K562 (cell line): ENCODE data around the gene OR8S1. TPM values are rescaled to one million over a fixed set of nuclear protein-coding genes. Genes with fewer than 3 reads are reported as not detected.

Experiments
- ATAC-seq: fragments of 200-7000 bp; cut with Tn5 transposase; 3 replicates; pipeline ENCODE4 v1.9.1; 2020; ENCODE audit warnings: moderate library complexity
- BruUV-seq: library from RNA; stranded (reverse); fragments of 400-500 nt; replicated peaks from 2 replicates; lab custom pipeline; 2021; lab: Mats Ljungman, UMichigan
- CTCF ChIA-PET: fragments of 300-600 bp; formaldehyde crosslinking; extraction: SDS; loops from one replicate; lab custom pipeline; 2021; ENCODE audit warnings: low intra/inter-chr PET ratio; lab: Yijun Ruan, JAX
- POLR2A ChIA-PET: fragments of 300-600, 350-650 bp; sonication (Branson Sonifier 250); formaldehyde crosslinking; extraction: SDS; loops from one replicate; lab custom pipeline; 2021; ENCODE audit warnings: antibody characterized with exemption, inconsistent platforms; lab: Yijun Ruan, JAX
- DNase-seq, 4 experiments: peaks; one replicate each; pipeline versions ENCODE4 v3.0.0 to v3.0.0-alpha.2; 2011 to 2018; ENCODE audit warnings: low spot score in 3 of 4, mixed read lengths in 3 of 4; ENCODE audit errors: extremely low read depth in 1 of 4
- FAIRE-seq: peaks from 2 replicates; lab custom pipeline; 2011; peaks lifted over from hg19 to GRCh38; lab: Jason Lieb, UNC
- H2AFZ ChIP-seq: 2 replicates; pipeline ENCODE4 v1.6.0; 2011; ENCODE audit warnings: low read depth, low read length, control low read depth, inconsistent platforms
- H3K27ac ChIP-seq: fragments of 200-600 bp; 3 replicates; pipeline ENCODE4 v1.8.0; 2011; ENCODE audit warnings: low read depth, mild to moderate bottlenecking, control low read depth, inconsistent platforms, low read length, moderate library complexity, mixed read lengths; ENCODE audit errors: extremely low read depth
- H3K27me3 ChIP-seq, 2 experiments: fragments of 300-600 bp in 1 of 2; 2 replicates in 1 of 2; 3 replicates in 1 of 2; pipeline versions ENCODE4 v1.6.0 to v1.8.0; 2011; ENCODE audit warnings: inconsistent platforms in 2 of 2, low read length in 2 of 2, mild to moderate bottlenecking in 1 of 2, mixed read lengths in 1 of 2, moderate library complexity in 1 of 2; ENCODE audit not compliant: control insufficient read depth in 2 of 2, insufficient read depth in 2 of 2
- H3K36me3 ChIP-seq: fragments of 300-600 bp; 3 replicates; pipeline ENCODE4 v1.8.0; 2011; ENCODE audit warnings: mild to moderate bottlenecking, low read length, inconsistent platforms; ENCODE audit not compliant: control insufficient read depth, insufficient read depth
- H3K4me1 ChIP-seq, 2 experiments: fragments of 200-600 bp in 1 of 2; replicated peaks in 1 of 2; 2 replicates in 1 of 2; 3 replicates in 1 of 2; pipeline versions ENCODE4 v1.5.1 to v1.8.0; 2011; ENCODE audit warnings: inconsistent platforms in 2 of 2, low read length in 2 of 2, mild to moderate bottlenecking in 1 of 2, mixed read lengths in 1 of 2, moderate library complexity in 1 of 2; ENCODE audit not compliant: control insufficient read depth in 2 of 2, insufficient read depth in 2 of 2
- H3K4me2 ChIP-seq: 2 replicates; pipeline ENCODE4 v1.6.1; 2011; ENCODE audit warnings: low read length, control low read depth, inconsistent platforms, mixed read lengths; ENCODE audit not compliant: insufficient read depth
- H3K4me3 ChIP-seq: fragments of 200-600 bp; sonication (generic), shearing (Covaris generic); 2 replicates; pipeline ENCODE4 v1.5.1; 2016; ENCODE audit warnings: control low read depth, inconsistent platforms
- H3K79me2 ChIP-seq: fragments of 200-600 bp; 3 replicates; pipeline ENCODE4 v1.8.0; 2011; ENCODE audit warnings: low read length, inconsistent platforms; ENCODE audit not compliant: control insufficient read depth, insufficient read depth
- H3K9ac ChIP-seq, 2 experiments: 2 replicates each; pipeline versions ENCODE4 v1.6.0 to v1.6.1; 2011; ENCODE audit warnings: low read depth in 2 of 2, low read length in 2 of 2, control low read depth in 1 of 2, inconsistent platforms in 1 of 2, mild to moderate bottlenecking in 1 of 2, mixed read lengths in 1 of 2; ENCODE audit not compliant: insufficient read depth in 1 of 2
- H3K9me1 ChIP-seq: one replicate; pipeline ENCODE4 v1.6.0; 2011; ENCODE audit warnings: inconsistent platforms, mild to moderate bottlenecking, low read length, moderate library complexity; ENCODE audit not compliant: control insufficient read depth, insufficient read depth
- H3K9me3 ChIP-seq: replicated peaks from 2 replicates; pipeline ENCODE4 v1.5.1; 2011; ENCODE audit warnings: low read depth, low read length, inconsistent platforms; ENCODE audit not compliant: control insufficient read depth, insufficient read depth
- H4K20me1 ChIP-seq: replicated peaks from 2 replicates; pipeline ENCODE4 v1.6.1; 2011; ENCODE audit warnings: low read length, inconsistent platforms, mixed read lengths; ENCODE audit not compliant: control insufficient read depth, insufficient read depth
- GABPB2 ChIP-seq: fragments of 250-450 bp; sonication (Bioruptor Pico); conservative IDR thresholded peaks from 2 replicates; pipeline ENCODE4 v1.5.1; 2021; ENCODE audit warnings: mild to moderate bottlenecking
- SOX6 ChIP-seq: fragments of 450-650 bp; IDR thresholded peaks from 2 replicates; pipeline ENCODE4 v1.6.1; 2014; ENCODE audit warnings: mild to moderate bottlenecking
- WGBS: fragments of 100-300 bp; shearing (Covaris generic); methylation state at CpG from one replicate; pipeline ENCODE4 v1.1.6; 2016; ENCODE audit warnings: low coverage, mixed read lengths; ENCODE audit not compliant: insufficient coverage; ENCODE audit errors: missing lambda C conversion rate; 5-methylcytosine and 5-hydroxymethylcytosine counted together
- in situ Hi-C: fragments of 300-500 bp; cut with MboI; formaldehyde crosslinking; loops from 4 replicates; pipeline ENCODE4 v1.15.0; 2018; ENCODE audit warnings: inconsistent platforms, mixed read lengths
- intact Hi-C: fragments of 100-400 bp; cut with micrococcal nuclease; formaldehyde crosslinking; loops from 2 replicates; pipeline ENCODE4 v1.14.2; 2022
- polyA plus RNA-seq, 8 experiments: library from polyadenylated mRNA; depleted of rRNA in 4 of 8; stranded (reverse) in 5 of 8; unstranded in 3 of 8; fragments of >200 nt; fragmentation: Nextera tagmentation in 2 of 8; fragmentation: Illumina TruSeq in 1 of 8; extraction: Ambion mirVana in 2 of 8; extraction: Trizol in 1 of 8; gene quantifications; 2 replicates each; pipeline versions ENCODE4 v1.2.1 to v1.2.3, GENCODE V29; 2011 to 2014; ENCODE audit warnings: inconsistent platforms in 1 of 8, missing spikeins in 1 of 8
- total RNA-seq, 7 experiments: library from RNA; depleted of rRNA in 6 of 7; stranded (reverse); fragments of >200 nt in 6 of 7; fragmentation: Illumina TruSeq in 2 of 7; extraction: Trizol in 2 of 7; gene quantifications; 2 replicates each; pipeline versions ENCODE4 v1.2.1 to v1.2.3, GENCODE V29; 2011 to 2021; ENCODE audit warnings: low replicate concordance in 1 of 7
- TF ChIP-seq, protein P1 (sequence below), 2 experiments: fragments of 450-650 bp in 1 of 2; sonication (generic) in 1 of 2; formaldehyde crosslinking in 1 of 2; IDR thresholded peaks; 2 replicates each; pipeline versions ENCODE4 v1.7.1 to v1.9.0; 2016 to 2022; ENCODE audit warnings: inconsistent platforms in 1 of 2, mild to moderate bottlenecking in 1 of 2, missing genetic modification reagents in 1 of 2

Gene OR8S1
- total and polyA plus RNA-seq, 9 of the 15 experiments (the other 6 are each of a cell fraction or from before 2014, with no cell fraction given), result not detected

DNA sequence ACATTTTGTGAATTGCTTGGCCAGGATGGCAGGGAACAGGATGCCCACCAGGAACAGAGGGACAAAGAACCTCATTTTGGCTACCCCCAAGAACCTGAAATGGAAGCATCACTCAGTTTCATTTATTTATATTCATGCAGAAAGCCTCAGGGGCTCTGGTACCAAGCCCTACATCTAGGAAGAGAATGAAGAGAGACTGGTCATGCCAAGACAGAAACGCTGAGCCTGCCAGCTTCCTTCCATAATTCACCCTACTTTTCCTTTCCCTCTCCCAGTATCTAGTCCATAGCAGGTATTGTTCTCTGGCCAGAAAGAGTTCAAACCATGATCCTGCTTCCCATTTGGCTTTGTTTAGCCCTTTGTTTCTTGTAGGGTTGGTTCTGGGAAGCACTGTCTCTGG is 44.5 kb downstream of the OR8S1 start, which contains the start of gene LALBA:
TSS of gene LALBA (minus strand) at position 101 of the 400 bp plus-strand sequence. CDS start at position 75, 26 bp downstream.
- POLR2A ChIA-PET, result no interaction called here

DNA sequence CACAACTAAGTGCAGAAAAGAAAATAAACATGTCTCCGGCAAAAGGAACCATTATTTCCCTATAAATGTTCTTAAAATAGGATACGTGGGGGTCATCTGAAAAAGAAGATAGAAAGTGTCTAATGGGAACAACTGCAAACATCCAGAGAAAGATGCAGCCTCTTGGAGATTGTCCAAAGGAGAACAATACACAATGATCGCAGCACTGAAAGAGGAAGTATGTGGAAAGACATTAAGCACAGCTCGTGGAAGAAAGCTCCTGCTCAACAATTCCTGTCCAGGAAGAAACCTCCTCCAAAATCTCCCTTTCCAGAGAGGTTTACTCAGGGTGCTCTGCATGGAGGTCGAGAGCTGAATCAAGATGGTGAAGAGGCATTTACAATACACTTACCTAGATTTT is 46.9 kb downstream of the OR8S1 start:
- Histone ChIP-seq H4K20me1 (no peaks in the 10 kb centered on the region), H3K79me2 (no peaks in the 10 kb centered on the region), H3K4me1 (peaks cover 0 to 8% of the 10 kb centered on the region in 2 experiments; a peak in 1 of 5 replicates), H3K4me3 (no peak overlapping the region), H3K36me3 (no peaks in the 10 kb centered on the region), H3K9me3 (no peaks in the 10 kb centered on the region), H3K27me3 (0 out of 5 replicates have a peak, but pooled peaks cover under 1 to 2% of the 10 kb centered on the region in 2 experiments), H3K9ac (no peak overlapping the region), H3K9me1 (no peaks in the 10 kb centered on the region), H3K27ac (no peak overlapping the region), H2AFZ (peak overlapping the region; percentile 48; the same call in 1 of the 2 replicates), H3K4me2 (no peak overlapping the region)
- CTCF ChIA-PET, result no interaction called here
- POLR2A ChIA-PET, result interaction anchor here (0.9 to 1.3 kb wide), 3 partner anchors 9 to 11 kb away, joined by 3 to 5 read pairs (median 3); no protein-coding TSS in a partner anchor
- no peak for ATAC-seq
- TF ChIP-seq, protein P1, sequence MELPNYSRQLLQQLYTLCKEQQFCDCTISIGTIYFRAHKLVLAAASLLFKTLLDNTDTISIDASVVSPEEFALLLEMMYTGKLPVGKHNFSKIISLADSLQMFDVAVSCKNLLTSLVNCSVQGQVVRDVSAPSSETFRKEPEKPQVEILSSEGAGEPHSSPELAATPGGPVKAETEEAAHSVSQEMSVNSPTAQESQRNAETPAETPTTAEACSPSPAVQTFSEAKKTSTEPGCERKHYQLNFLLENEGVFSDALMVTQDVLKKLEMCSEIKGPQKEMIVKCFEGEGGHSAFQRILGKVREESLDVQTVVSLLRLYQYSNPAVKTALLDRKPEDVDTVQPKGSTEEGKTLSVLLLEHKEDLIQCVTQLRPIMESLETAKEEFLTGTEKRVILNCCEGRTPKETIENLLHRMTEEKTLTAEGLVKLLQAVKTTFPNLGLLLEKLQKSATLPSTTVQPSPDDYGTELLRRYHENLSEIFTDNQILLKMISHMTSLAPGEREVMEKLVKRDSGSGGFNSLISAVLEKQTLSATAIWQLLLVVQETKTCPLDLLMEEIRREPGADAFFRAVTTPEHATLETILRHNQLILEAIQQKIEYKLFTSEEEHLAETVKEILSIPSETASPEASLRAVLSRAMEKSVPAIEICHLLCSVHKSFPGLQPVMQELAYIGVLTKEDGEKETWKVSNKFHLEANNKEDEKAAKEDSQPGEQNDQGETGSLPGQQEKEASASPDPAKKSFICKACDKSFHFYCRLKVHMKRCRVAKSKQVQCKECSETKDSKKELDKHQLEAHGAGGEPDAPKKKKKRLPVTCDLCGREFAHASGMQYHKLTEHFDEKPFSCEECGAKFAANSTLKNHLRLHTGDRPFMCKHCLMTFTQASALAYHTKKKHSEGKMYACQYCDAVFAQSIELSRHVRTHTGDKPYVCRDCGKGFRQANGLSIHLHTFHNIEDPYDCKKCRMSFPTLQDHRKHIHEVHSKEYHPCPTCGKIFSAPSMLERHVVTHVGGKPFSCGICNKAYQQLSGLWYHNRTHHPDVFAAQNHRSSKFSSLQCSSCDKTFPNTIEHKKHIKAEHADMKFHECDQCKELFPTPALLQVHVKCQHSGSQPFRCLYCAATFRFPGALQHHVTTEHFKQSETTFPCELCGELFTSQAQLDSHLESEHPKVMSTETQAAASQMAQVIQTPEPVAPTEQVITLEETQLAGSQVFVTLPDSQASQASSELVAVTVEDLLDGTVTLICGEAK (IDR thresholded peaks at IDR 0.05), result no peak
- TF ChIP-seq, protein P1 (CRISPR knock-in tag; IDR thresholded peaks at IDR 0.05), result no peak
- peak; percentile 23; the same call in 1 of the 2 replicates for TF ChIP-seq SOX6
- in situ Hi-C loops (no loop called here), intact Hi-C loops (no loop called here)
- FAIRE-seq, result peak; percentile 49
- no peak for DNase-seq
- WGBS, result 12% methylated on average over 5 of the region's 5 CpGs
- BruUV-seq, result no TSS peak

More for the DNA sequence above, 44.5 kb downstream of the OR8S1 start, which contains the start of gene LALBA:
- Histone ChIP-seq H3K27me3 (peaks cover 2 to 4% of the 10 kb centered on the region in 2 experiments; a peak in 1 of 5 replicates), H3K9ac (no peak within 1 kb of the TSS), H3K9me3 (no peaks in the 10 kb centered on the region), H4K20me1 (no peaks in the 10 kb centered on the region), H3K79me2 (no peaks in the 10 kb centered on the region), H3K27ac (no peak within 1 kb of the TSS), H3K9me1 (no peaks in the 10 kb centered on the region), H3K4me2 (no peak within 1 kb of the TSS), H3K36me3 (no peaks in the 10 kb centered on the region), H3K4me3 (no peak within 1 kb of the TSS), H3K4me1 (peaks cover 0 to 8% of the 10 kb centered on the region in 2 experiments; a peak in 1 of 5 replicates), H2AFZ (no peak within 1 kb of the TSS)
- ATAC-seq (no peak), FAIRE-seq (no peak), DNase-seq (no peak)
- TF ChIP-seq GABPB2, result no peak
- CTCF ChIA-PET, result no interaction called here
- WGBS, result 0% methylated on average over 1 of the region's 1 CpG
- intact Hi-C loops (no loop called here), in situ Hi-C loops (no loop called here)
- BruUV-seq, result no TSS peak
